Hematopoietic multipotent progenitor cell treated with erythropoietin and hydrocortisone succinate and interleukin-3 and kit ligand, for 4 days (in vitro differentiated cells): ENCODE measurements around the gene SEM1.
"Not testable (repeated sequence)": the region's sequence is repeated elsewhere in the genome, so short reads cannot be mapped to it uniquely, and the experiment has no call there.

Source experiments
- DNase-seq: peaks from one replicate; pipeline ENCODE4 v3.0.0-alpha.2; 2015

SEM1 gene

GRCh38 chr7:96709381-96710228 lies at the start of gene SEM1:
SEM1 (minus strand) TSS chr7:96709846; CDS start chr7:96709763, 83 bp downstream.
- peak; percentile 93 for DNase-seq

GRCh38 chr7:96757880-96758279 lies 48.2 kb upstream of the SEM1 start:
- DNase-seq: not testable (repeated sequence)

GRCh38 chr7:96747418-96747940 lies 37.8 kb upstream of the SEM1 start:
- no peak for DNase-seq

GRCh38 chr7:96740130-96740529 lies 30.5 kb upstream of the SEM1 start:
- no peak for DNase-seq

GRCh38 chr7:96739609-96740008 lies 30.0 kb upstream of the SEM1 start:
- no peak for DNase-seq

GRCh38 chr7:96739167-96739566 lies 29.5 kb upstream of the SEM1 start:
- DNase-seq: no peak

DNA sequence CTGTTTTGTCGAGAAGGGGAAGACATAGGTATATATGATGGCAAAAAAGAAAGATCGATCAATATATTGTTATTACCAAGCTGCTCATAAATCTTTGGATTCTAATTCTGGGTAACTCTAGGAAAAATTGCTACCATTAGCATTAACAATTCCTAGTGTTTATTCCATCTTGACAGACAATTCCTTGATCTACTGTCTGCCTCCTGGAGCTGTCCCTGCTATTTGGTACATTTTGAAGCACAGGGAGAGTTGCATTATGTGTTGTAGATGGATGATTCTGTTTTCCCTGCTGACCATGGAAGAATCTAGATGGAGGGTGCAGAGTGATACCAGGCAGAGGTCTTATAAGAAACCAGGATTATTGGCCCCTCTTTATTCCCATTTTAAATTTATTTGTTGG lies 29.1 kb upstream of the SEM1 start:
- no peak for DNase-seq

- DNase-seq: no peak
Observed at GRCh38 chr7:96737545-96738050, 28.0 kb upstream of the SEM1 start.

DNA sequence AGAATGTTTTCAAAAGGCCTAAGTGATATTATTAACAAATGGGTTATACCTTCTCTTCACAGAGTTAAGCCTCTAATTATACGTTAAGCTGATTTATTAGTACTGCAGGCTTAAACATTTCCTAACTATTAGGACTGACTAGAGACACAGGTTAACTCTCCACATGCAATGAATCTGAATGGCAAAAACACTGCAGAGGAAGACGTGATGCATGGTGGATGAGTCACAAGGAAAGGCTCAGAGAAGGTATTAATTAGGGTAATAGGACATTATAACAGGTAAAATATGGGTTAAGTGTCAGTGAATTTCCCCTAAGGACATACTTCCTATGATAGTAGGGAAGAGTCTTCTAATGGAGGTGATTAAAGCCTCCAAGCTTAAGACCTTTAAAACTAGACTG lies 24.7 kb upstream of the SEM1 start:
- DNase-seq: no peak

DNA sequence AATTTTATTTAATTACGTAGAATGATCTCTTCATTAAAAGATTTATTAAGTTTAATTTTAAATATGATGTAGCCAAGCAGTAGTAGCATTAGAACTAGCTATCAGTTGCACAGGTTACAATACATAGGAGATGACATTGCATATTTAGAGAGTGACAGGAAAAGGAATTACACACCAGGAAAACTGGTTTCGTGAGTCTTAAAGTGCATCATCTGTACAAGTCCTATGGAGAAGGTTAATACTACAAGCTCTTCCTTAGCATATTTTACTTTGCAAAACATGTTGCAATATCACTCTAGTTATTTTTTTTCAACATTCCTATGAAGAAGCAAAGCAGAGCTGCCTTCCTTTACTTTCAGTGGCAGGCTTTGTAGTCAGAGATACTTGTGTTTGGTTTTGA lies 20.2 kb upstream of the SEM1 start:
- DNase-seq: no peak

GRCh38 chr7:96728139-96728538 lies 18.5 kb upstream of the SEM1 start:
- DNase-seq: no peak

DNA sequence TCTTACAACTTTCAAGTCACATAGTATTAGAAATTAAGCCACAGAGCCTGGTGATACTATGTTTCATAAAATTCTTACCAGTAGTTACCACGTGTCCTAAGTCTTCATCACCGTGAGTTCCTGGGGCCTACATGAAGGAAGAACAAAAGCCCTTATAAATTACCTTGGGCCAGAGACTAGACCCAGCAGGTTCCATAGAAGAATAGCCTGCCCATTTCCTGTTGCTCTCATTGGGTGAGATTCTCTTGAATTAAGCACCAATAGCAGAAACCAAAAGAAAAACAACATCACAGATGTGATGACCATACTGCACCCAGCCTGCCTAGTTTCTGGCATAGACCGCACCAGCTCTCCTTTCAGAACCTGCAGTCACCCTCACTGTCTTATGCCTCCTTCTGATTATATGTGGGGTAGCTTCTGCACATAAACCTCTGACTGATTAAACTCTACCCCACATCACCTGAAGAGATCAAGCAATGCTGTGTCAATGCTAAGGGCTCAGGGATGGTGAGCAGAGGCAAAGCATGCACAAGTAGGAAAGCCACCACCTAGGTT lies 18.0 kb upstream of the SEM1 start:
- no peak for DNase-seq

- DNase-seq: no peak
Observed at GRCh38 chr7:96723622-96724021, 14.0 kb upstream of the SEM1 start.

DNA sequence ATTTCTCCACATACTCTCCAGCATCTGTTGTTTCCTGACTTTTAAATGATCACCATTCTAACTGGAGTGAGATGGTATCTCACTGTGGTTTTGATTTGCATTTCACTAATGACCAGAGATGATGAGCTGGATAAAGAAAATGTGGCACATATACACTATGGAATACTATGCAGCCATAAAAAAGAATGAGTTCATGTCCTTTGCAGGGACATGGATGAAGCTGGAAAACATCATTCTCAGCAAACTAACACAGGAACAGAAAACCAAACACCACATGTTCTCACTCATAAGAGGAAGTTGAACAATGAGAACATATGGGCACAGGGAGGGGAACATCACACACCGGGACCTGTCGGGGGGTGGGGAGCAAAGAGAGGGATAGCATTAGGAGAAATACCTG lies 13.3 kb upstream of the SEM1 start:
- DNase-seq: not testable (repeated sequence)

DNA sequence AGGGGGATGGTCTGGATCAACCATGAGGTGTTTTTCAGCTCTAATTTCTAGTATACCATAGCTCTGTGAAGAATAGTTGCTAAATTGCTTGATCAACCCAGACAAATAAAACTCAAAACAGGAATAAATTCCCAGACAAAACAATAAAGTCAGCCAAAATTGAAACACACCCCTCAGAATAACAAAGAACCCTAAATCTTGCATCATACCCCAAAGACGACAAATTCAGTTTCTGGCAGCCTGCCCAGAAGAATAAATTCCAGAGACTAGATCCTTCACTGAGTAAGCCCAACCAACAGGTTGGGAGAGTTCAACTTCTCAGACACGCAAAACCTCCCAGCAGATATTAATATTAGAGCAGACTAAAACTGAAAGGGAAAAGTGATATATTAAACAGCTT lies 11.2 kb upstream of the SEM1 start:
- no peak for DNase-seq

DNA sequence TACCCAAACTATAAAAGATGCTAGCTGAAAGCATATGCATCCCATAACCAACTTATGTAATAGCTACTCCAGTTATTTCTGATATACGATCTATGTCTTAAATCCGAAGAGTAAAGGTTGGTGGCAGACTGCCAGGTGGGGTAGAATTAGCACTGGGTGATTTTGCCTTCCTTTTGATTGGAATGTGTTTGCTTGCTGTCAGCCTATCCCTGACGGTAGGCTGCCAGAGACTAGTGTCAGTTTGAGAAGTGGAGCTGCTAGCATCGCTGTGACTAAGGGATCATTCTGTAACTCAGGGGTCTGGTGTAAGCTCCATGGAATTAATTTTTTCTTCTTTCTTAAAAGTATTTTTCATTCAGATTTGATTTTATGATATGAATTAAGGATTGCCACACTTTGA lies 9.5 kb upstream of the SEM1 start:
- DNase-seq: no peak

- no peak for DNase-seq
Observed at GRCh38 chr7:96718107-96719003, 8.7 kb upstream of the SEM1 start.

DNA sequence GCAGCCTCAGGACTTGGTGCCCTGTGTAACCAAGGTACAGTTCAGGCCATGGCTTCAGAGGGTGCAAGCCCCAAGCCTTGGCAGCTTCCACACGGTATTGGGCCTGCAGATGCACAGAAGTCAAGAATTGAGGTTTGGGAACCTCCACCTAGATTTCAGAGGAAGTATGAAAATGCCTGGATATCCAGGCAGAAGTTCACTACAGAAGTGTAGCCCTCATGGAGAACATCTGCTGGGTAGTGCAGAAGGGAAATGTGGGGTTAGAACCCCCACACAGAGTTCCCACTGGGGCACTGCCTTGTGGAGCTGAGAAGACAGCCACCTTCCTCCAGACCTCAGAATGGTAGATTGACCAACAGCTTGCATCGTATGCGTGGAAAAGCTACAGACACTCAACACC lies 3.4 kb upstream of the SEM1 start:
- DNase-seq: no peak

GRCh38 chr7:96710544-96710943 lies 898 bp upstream of the SEM1 start:
- no peak for DNase-seq

DNA sequence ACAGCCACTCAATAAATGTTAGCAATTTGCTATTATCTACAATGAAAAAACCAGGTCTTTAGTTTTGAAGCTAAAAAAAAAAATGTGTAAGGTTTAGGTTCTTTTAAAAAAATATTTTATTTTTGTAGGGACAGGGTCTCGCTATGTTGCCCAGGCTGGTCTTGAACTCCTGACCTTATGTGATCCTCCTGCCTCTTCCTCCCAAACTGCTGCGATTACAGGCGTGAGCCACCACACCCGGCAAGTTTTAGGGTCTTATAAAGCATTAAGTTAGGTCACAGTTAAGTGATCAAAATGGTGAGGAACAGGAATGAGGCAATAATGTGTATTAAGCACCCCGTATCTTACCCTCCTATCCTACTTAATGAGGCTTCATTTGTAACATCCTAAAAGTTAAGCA lies 774 bp downstream of the SEM1 start:
- peak; percentile 25 for DNase-seq

DNA sequence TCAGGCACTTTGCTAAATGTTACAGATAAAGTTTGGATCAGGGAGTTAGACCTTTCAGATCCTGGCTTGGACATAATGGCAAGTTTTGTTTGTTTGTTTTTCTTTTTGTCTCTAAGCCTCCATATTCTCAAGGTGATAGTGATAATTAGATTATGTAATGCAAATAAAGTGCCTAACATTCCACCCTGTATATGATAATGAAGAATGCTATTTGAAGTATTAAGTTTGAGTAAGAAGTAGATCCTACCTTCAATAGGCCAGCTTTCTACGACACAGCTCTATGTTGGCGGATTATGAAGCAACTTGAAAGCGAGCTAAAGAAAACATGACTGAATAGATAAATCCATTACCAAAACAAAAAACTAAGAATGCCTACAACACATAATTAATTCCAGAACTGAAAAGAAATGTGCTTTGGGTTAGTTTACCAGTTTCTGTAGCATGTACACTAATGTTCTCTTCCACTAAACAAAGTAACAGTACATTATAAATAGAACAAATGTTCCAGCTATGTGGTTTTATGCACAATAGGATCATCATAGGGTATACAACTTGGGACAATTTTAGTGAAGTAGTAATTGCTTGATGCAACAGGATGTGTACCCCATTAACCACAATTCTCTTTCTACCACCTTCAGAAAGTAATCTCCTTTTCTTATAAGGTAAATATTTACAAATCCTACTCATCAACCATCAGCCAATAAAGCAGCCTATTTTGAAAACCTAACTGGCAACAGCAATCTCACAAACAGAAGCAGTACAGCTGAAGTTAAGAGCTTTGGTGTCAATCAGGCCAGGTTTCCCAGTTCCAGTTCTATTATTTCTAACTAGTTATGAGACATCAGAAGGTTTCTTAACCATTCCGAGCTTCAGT lies 1.5 kb downstream of the SEM1 start:
- no peak for DNase-seq

DNA sequence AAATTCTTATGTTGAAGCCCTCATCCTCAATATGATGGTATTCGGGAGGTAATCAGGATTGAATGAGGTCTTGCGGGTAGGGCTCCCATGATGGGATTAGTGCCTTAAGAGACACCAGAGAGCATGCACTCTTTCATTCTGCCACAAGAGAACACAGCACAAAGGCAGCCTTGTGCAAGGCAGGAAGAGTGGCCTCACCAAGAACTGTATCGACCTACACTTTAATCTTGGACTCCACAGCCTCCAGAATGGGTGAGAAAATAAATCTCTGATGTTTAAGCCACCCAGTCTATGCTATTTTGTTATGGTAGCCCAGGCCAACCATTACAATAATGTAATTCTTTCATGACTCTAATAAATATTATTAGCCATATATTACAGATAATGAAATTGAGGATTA lies 8.4 kb downstream of the SEM1 start:
- no peak for DNase-seq
